GM12873 (cell line): ENCODE results near the gene TMA7.

Experiments used
- TF ChIP-seq, protein P1 (sequence below): IDR thresholded peaks from 2 replicates; pipeline ENCODE4 v1.5.1; 2012; ENCODE audit warnings: low read depth, mild to moderate bottlenecking, moderate library complexity, low read length, control low read depth; ENCODE audit not compliant: insufficient read depth; ENCODE audit errors: missing control alignments

The TMA7 gene

DNA sequence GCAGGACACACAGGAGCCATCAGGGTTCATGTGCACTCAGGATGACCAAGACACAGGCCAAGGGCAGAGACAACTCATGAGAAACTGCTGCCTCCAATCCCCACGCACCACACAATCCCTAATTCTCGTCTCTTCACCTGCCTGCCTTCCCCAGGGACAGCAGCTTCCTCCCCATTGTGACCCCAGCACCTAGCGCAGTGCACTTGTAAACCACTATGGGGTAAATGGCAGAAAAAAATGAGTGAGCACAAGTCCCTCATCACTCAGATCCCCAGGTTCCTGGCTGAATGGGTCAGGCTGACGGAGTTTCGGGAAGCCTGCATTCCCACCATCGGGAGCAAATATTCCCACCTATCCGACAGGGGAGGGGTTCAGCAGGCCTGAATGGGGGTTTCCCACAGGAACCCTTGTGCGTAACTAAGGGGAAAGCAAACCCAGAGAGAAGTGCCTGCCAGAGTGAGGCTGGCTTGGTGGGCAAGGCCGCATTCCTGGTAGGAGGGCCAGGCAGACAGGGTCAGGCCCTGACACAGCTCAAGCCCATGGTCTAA, 28.9 kb upstream of the TMA7 start:
- TF ChIP-seq, protein P1, sequence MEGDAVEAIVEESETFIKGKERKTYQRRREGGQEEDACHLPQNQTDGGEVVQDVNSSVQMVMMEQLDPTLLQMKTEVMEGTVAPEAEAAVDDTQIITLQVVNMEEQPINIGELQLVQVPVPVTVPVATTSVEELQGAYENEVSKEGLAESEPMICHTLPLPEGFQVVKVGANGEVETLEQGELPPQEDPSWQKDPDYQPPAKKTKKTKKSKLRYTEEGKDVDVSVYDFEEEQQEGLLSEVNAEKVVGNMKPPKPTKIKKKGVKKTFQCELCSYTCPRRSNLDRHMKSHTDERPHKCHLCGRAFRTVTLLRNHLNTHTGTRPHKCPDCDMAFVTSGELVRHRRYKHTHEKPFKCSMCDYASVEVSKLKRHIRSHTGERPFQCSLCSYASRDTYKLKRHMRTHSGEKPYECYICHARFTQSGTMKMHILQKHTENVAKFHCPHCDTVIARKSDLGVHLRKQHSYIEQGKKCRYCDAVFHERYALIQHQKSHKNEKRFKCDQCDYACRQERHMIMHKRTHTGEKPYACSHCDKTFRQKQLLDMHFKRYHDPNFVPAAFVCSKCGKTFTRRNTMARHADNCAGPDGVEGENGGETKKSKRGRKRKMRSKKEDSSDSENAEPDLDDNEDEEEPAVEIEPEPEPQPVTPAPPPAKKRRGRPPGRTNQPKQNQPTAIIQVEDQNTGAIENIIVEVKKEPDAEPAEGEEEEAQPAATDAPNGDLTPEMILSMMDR: no peak

DNA sequence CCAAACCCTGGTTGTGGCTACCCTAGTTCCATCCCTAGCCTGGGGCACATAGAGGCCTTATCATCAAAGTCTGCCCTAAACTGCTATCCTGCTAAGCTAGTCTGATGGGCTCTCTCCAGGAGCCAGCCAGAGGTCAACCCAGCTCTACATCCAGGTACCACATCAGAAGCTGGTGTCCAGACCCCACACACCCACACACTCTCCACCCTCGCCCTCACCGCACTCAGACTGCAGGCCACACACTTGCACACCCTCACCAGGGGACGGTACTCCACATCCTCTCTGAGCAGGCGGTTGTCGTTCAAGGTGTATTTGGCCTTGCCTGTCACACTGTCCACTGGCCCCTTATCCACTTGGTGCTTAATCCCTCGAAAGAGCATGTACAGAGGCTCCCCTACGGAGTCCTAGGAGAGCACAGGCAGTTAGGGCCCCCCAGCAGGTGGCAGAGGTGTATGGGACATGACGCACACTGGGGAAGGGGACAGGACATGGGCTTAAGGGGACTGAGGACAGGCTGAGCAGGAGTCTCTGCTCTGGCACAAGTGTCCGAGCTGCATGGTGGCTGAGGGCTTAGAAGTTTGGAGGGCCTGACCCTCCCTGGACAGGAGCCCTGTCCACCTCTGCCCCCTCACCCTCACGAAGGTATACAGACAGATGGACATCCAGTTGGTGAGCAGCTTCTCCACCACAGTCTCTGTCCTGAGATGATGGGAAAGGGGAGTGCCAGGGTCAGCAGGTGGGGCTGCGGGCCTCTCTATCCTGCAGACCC, 28.3 kb upstream of the TMA7 start:
- TF ChIP-seq, protein P1: no peak

DNA sequence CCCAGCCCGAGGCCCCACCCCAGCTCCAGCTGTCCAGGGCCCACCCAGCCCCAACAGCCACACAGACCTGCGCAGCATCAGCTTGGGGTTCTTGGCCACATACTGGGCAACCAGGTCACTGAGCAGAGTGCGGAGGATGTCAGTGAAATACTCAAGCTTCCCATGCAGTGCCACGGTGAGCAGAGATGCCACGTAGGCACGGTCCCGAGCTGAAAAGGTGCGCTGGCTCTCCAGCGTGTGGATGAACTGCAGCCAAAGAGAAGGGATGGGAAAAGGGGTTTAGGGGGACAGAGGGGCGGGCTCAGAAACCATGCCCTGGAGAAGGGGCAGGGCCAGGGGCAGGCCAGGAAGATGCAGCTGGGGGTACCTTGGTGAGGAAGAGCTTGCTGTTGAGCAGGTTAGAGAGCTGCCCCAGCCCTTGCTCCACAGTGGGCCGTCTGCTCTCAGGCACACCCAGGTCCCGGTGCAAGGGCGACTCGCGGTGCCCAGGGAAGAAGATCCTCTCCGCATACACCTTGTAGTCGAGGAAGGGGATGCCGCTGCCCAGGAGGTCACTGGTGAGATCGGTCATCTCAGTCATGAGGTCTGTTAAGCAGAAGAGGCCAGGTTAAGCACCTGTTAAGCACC, 27.6 kb upstream of the TMA7 start:
- TF ChIP-seq, protein P1: no peak

GRCh38 chr3:48413086-48413485, 27.0 kb upstream of the TMA7 start:
- TF ChIP-seq, protein P1: no peak

- TF ChIP-seq, protein P1: no peak
These were observed 26.4 kb upstream of the TMA7 start for GRCh38 chr3:48413611-48414010.

DNA sequence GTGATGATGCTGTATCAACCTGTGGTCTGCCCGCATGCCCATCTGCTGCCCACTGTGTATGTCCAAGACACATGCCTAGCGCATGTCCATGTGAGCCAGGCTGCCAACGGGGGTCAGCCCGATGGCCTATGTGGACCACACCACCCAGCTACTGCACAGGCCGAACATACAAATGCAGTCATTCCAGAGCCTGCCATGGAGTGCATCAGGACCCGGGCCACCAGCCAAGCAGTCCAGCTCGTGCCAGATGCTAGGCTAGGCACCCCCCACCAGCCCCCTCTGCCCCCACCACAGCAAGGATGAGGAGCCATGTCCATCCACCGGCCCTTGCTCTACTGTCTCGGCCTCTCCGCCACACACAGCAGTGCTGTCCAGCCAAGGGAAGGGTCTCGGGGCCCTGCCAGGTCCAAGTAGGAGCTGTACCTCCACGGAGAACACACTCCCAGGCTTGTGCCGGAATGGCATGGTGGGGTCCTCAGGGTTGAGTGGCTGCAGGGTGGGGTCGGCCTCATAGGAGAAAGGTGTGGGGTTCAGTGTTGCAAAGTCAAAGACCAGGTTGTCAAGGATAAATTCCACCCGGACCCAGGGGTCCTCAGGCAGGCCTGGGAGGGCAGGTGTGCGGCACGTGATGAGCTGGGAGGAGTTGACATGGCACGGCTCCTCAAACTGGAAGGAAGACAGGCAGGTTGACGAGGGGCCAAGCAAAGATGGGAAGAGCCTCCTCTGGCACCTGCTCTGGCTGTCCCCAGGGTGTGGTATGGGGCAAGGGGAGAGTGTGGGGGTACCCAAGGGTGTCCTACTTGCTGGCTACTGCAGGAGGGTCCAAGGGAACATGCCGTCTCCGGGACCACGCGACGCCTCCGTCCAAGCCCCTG, 25.4 kb upstream of the TMA7 start:
- TF ChIP-seq, protein P1: no peak
